Posterior cingulate gyrus (tissue), 11 donors: ENCODE data around the gene DAPK1.

Experiments
- DNase-seq, 10 donors: peaks; one replicate each; pipeline versions ENCODE4 v3.0.0 to v3.0.0-alpha.2; 2020 to 2021; ENCODE audit warnings: mixed read lengths in 3 of 10
- intact Hi-C: fragments of 100-400 bp; cut with DNase I; formaldehyde crosslinking; loops from one replicate; pipeline ENCODE4 v1.15.1; 2023

DAPK1 gene

DNA sequence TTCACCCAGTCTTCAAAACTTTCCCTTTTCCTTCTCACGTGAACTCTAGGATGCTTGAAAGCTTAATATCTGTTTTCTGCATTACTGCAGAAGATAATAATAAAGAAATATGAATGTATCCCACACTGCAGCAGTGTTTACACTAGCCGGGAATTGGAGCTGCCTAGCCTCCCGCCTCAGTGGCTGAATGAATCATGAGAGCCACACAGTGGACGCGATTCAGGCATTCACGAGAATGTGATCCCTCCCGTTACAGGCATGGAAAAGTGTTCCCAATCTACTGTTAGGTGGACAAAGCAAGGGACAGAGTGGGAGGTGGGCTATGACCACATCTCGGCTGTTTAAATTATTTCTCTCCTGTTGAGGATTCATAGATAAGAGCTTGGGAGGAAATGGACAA, 158.8 kb downstream of the DAPK1 start:
- intact Hi-C loops, result loop anchor here (10.0 kb wide), 1 partner anchor 152 kb away; no protein-coding TSS in a partner anchor
- peak in 3 of 10 donors; percentile 34 to 90 (median 36) for DNase-seq

DNA sequence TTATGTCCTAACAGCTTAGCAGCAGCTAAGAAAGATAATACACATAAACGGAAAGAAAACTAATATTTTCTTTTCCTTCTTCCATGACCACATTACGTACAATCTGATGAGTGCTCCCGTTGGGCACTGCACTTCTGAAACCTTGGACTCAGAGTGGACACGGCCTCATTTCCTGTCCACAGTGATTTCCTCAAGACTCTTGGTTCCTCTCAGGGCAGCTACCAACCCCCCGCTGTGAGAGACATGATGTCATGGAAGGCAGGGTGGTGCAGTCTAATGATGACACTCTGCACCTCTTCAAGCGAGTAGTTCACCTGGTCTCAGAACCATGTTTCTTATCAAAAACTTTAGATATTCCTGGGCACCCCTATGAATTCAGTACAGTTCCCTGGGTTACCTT, 159.5 kb downstream of the DAPK1 start:
- intact Hi-C loops, result loop anchor here (10.0 kb wide), 1 partner anchor 152 kb away; no protein-coding TSS in a partner anchor
- no peak for DNase-seq

DNA sequence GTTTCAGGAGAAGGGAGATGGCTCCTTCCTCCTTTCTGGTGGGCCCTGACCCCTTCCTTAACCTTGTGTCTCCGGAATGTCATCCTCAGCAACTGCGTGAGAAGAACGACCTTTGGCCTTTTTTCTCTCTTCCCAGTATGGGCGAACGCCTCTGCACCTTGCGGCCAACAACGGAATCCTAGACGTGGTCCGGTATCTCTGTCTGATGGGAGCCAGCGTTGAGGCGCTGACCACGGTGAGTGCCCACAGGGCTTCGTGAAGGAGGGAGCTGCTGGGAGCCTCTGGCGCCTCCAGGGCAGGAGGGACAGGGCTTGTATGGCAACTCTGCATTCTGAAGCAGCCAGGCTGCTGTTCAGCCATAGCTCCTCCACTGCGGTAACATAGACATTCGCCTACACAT, 160.2 kb downstream of the DAPK1 start:
- peak in 1 of 10 donors; percentile 60 for DNase-seq
- intact Hi-C loops, result loop anchor here (10.0 kb wide), 1 partner anchor 153 kb away; no protein-coding TSS in a partner anchor

DNA sequence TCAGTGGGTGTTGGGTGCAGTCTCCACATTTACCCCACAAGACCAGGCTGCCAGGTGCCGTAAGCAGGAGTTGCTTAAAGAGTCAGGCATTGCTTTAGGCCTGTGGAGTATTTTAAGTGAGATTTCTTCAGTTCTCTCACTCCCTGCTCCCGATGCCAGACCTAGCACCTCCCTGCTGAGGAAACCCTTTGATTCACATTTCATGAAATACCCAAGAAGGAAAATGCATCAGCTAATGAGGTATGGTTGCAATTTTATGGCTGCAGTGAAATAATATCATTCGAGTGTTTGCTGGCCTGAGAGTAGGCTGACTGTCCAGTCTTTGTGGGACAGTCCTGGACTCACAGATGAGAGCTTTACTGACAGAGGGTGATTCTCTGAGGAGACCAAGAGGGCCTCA, 160.8 kb downstream of the DAPK1 start:
- DNase-seq, result no peak
- intact Hi-C loops, result loop anchor here (10.0 kb wide), 1 partner anchor 154 kb away; no protein-coding TSS in a partner anchor

DNA sequence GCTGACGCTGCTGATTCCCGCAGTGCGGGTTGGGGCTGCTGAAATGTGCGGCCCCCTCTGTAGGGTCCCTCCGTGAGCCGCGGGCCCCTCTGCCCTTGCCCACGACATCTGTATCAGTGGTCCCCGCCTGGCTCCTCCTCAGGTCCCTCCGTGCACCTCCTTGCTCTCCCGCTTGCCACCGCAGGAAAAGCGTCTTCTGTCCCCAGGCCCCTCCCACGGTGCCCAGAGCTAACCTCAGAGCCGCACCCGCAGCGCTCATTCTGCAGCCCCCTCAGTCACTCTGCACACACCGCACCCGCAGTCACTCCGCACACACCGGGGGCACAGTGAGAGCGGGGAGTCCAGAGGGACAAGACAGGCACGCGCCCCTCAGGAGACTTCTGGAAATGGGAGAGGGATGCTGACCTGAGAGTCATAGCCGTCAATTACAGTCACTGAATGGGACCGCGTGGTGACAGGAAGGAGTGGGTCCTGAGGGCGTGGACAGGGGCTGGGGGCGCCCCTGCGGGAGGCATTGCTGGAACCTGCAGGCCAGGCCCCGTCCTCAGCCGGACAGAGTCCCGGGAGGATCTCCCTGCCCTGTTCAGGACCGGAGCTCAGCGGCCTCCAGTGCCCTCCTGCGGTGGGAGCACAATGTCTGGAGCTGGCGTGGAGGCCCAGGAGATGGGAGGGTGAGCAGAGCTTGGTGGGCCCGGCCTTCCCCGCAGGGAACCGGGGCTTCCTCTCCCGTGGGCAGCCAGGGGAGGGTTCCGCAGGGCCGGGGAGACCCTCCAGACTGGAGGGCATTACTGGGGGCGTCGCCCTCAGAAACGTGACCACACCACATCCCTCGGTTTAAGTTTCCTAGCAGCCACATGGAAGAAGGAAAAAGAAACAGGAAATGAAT, 162.1 kb downstream of the DAPK1 start:
- peak in 1 of 10 donors; percentile 56 for DNase-seq
- intact Hi-C loops, result loop anchor here (10.0 kb wide), 2 partner anchors 155 to 1225 kb away; no protein-coding TSS in a partner anchor

DNA sequence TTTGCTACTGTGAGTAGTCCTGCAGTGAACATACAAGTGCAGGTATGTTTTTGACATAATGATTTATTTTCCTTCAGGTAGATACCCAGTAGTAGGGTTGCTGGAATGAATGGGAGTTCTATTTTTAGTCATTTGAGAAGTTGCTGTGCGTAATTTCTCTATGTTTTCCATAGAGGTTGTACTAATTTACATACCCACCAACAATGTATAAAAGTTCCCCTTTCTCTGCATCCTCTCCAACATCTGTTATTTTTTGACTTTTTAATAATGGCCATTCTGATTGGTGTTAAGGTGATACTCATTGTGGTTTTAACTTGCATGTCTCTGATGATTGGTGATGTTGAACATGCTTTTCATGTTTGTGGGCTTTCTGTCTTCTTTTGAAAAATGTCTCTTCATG, 163.6 kb downstream of the DAPK1 start:
- no peak for DNase-seq
- intact Hi-C loops, result loop anchor here (10.0 kb wide), 1 partner anchor 1226 kb away; no protein-coding TSS in a partner anchor

DNA sequence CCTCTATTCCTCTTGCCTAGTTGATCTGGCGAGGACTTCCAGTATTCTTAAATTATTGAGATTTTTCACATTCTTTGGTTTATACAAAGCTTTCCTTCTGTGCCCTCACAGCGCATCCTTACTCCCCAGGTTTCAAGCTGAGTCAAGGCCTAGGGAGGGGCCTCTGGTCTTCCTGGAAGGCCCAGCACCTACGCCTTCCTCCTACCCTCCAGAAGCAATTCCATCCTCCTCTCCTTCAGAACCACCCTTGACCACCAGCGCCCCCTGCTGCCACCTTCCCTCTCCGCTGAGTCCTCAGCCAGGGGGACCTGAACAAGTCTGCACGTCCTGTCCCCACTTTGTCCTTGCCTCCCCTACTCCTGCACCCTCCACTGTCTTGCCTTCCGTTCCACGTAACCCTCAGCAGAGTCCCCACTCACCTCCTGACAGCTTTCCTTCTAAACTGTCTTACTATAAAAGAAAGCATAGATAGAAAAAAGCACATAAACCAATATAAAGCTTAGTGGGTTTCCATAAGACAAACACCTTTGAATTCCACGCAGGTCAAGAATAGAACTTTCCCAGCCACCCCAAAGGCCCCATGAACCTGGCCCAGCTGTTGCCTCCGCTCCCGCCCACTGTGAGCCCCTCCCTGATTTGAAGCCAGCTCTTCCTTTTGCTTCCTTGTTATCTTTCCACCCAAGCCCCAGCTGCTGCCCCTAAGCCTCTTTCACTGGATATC, 165.3 kb downstream of the DAPK1 start:
- DNase-seq, result peak; percentile 44 to 95 (median 77)
- intact Hi-C loops, result loop anchor here (1.0 to 10.0 kb wide), 2 partner anchors 326 to 1228 kb away; no protein-coding TSS in a partner anchor

DNA sequence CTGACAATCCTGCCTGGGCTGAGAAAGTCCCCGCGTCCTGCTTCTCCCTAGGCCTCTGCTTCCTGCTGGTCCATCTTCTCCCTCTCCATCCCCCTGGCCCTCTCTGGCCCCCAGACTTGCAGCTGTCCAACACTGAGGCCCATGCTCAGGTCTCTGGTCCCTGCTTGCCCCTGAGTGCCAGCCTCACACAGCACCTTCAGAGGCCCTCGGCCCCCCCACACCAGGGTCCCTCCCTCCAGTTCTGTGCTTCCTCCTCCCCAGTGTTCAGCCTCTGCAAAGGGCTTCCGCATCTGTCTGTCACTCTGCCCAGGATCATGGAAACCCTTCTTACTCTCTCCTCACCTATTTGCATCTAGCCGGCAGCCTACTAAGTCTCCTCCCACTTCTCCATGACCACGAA, 165.9 kb downstream of the DAPK1 start:
- intact Hi-C loops, result loop anchor here (1.0 to 10.0 kb wide), 2 partner anchors 326 to 1229 kb away; no protein-coding TSS in a partner anchor
- peak in 1 of 10 donors; percentile 68 for DNase-seq

DNA sequence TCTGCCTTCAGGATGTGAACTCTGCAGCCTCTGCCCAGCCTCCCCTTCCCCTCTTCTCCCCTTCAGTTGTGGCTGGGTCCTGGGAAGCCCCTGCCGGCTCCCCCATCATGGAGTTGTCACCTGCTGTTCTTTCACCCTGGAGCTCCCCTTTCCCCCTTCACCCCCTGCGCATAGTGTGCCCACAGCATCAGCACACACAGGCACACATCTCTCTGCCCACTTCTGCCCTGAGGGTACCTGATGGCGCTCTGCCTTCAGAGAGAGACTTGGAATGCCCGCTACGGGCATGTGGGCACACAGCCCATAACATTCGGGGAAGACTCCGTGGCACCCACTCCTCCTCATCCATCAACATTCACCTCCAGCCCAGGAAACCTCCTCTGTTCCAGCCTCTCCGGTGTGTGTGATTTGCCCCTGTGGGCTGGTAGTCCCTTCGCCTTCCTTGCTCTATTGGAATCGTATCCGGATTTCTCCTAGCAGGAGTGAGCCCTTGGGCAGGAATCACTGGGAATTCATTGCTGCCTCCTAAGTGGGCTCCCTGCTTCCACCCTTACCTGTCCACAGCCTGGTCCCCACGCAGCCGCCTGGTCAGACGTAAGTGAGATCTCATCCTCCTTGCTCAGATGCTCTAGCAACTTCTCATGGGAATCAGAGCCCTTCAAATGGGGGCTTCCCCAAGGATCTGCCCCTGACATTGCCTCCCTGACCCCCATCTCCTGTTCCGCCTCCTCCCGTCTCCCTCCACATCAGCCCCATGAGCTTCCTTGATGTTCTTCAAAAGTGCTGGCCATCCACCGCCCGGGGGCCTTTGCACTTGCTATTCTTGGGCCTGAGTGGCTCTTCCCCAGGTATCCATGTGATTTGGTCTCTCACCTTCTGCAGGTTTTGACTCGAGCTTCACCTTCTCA, 166.7 kb downstream of the DAPK1 start:
- DNase-seq, result no peak
- intact Hi-C loops, result loop anchor here (10.0 kb wide), 1 partner anchor 1230 kb away; no protein-coding TSS in a partner anchor

DNA sequence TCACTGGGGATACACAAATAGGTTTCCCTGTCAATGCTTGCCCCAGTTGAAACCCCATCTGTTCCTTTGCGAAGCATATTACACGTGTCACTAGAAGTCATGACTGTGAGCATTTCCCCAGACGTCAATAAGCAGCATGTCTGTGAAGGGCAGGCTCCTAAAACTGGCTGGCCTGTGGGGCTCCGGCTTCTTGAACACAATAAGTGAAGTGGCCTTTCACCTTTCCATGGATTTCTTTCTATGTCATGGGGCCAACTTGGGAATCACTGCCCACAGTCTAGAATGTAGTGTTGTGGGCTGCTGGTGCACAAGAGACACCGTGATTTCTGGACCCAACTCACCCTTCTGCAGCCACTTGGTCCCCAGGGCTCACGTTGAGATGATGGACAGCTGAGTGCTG, 167.8 kb downstream of the DAPK1 start:
- DNase-seq, result no peak
- intact Hi-C loops, result loop anchor here (10.0 kb wide), 1 partner anchor 1231 kb away; no protein-coding TSS in a partner anchor

DNA sequence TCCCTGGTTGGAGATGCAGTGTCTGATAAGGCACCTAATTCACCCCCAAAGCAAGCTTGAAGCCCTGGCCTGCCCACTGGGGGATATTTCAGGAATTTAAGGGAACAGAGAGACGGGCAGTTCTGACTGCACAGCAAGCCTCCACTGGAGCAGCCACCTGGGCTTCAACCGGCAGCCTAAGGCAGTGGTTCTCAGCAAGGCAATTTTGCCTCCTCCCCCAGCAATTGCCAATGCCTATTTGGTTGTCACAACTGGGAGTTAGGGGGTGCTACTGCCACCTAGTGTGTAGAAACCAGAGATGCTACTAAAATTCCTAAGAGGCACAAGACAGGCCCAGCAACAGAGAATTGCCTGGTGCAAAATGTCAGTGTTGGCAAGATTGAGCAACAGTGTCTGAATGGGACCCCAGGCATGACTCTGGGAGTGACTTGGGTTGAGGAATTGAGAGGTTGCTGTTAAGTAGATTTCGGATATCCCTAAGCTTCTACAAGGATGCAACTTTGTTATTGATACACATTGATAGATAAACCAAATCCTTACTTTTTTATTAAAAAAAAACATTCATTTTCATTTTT, 169.6 kb downstream of the DAPK1 start:
- DNase-seq, result peak in 1 of 10 donors; percentile 84
- intact Hi-C loops, result loop anchor here (10.0 kb wide), 1 partner anchor 1232 kb away; no protein-coding TSS in a partner anchor

DNA sequence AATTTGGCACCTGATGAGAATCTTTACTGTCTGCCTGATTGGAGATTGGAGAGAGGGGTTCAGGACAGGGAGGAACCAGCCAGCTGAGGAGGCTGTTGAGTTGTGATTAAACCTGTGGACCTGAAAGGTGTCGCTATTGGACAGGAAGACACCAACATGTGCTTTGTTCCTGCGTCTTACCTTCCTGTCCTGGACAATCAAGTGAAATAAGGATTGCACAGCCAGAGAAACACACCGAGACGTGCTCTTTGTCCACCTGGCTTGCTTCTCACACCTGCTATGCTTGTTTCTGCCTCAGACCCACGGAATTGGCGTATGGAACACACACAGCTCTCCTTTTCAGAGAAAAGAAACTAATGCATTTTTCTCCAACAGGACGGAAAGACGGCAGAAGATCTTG, 170.6 kb downstream of the DAPK1 start:
- DNase-seq, result no peak

DNA sequence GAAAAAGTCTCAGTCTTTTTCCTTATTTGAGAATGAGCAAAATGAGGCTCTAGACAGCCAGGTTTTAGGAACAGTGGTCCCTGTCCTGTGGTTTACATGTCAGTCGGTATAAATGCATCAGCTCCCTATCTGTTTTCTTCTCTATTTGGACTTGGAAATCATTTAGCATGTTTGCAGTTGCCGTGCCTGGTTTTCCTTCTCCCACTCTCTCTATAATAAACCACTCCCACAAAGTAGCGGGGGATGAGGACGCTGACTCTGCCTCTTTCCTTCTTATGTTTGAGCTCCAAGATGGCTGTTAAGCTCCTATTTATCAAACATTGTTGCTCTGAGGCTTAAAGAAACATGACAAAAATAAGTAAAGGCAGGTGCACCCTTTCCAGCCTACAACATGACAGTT, 171.1 kb downstream of the DAPK1 start:
- no peak for DNase-seq
- intact Hi-C loops, result loop anchor here (10.0 kb wide), 1 partner anchor 1234 kb away; no protein-coding TSS in a partner anchor

More for the DNA sequence above, 170.6 kb downstream of the DAPK1 start:
- intact Hi-C loops, result loop anchor here (10.0 kb wide), 1 partner anchor 1233 kb away; no protein-coding TSS in a partner anchor

DNA sequence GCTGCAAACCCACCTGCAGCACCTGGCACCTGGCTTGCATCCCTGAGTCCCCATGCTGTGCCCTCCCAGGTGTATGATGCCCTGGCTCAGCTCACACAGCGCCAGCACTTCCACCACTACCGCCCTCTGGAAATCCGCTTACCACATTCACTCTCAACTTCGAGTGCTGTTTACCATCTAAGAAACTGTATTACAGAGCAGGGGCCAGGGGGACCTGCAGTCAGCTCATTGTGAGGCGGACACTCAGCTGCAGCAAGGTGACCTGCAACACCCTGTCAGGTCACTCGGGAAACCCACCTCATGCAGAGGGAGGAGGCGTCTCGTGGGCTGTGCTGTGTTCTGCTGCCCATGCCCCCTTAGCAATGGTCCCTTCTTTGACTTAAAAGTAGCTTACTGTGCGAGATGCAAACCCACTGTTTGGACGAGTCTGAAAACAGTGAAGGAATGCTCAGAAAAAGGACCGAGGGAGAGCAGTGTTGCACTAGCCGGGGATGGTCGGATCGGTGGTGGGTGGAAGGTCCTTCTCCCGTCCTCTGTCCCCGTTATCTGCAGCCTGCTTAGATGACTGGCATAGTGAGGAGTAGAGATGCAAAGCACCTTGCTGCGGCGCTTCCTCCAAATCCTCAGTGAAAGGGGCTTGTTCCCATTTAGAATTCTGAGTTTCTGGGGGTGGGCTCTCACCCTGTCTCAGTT, 173.1 kb downstream of the DAPK1 start:
- DNase-seq, result no peak
- intact Hi-C loops, result no loop called here

DNA sequence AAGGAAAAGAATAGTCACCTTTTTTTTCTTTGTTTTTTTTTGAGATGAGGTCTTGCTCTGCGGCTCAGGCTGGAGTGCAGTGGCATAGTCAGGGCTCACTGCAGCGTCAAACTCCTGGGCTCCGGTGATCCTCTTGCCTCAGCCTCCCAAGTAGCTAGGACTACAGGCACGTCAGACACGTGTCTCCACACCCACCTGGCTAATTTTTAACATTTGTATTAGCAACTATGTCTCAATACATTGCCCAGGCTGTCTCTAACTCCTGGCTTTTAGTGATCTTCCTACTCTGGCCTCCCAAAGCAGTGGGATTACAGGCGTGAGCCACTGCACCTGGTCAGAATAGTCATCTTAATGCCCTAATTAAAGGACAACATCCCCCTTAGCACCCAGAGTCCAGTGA, 173.8 kb downstream of the DAPK1 start:
- intact Hi-C loops, result no loop called here
- DNase-seq, result no peak

DNA sequence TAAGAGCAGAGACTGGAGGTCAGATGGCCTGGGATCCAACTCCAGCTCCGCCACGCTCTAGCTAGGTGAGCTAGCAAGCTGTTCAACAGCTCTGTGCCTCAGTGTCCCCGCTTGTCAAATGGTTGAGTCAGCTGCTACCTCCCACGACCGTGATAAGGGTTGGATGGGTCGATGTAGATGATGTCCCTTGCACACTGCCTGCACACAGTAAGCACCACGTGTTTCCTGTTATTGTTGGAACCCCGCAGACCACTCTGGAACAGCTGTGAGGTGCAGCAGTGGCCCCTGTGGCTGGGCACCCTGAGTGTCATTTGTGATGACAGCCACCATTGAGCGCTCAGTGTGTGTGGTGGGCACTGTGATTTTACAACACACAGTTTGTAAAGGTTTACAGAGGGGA, 174.3 kb downstream of the DAPK1 start:
- intact Hi-C loops, result no loop called here
- no peak for DNase-seq

DNA sequence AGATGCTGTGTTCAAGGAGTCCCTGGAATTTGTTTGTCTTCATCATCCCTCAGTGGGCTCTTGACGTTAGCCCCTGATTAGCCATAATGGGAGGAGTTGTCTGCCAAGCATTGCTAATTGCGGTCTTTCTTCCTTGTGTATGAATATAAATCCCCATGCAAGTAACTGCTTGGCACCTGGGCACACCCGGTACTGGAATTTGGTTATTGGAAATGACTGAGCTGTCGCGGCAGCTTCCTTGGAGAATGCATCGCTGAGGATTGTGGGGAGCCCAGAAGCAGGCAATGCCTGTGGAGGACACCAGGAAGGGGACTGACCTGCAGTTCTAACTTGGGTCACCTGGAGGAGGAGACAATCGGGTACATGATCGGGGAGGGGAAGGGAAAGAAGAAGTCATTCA, 174.9 kb downstream of the DAPK1 start:
- intact Hi-C loops, result no loop called here
- no peak for DNase-seq

DNA sequence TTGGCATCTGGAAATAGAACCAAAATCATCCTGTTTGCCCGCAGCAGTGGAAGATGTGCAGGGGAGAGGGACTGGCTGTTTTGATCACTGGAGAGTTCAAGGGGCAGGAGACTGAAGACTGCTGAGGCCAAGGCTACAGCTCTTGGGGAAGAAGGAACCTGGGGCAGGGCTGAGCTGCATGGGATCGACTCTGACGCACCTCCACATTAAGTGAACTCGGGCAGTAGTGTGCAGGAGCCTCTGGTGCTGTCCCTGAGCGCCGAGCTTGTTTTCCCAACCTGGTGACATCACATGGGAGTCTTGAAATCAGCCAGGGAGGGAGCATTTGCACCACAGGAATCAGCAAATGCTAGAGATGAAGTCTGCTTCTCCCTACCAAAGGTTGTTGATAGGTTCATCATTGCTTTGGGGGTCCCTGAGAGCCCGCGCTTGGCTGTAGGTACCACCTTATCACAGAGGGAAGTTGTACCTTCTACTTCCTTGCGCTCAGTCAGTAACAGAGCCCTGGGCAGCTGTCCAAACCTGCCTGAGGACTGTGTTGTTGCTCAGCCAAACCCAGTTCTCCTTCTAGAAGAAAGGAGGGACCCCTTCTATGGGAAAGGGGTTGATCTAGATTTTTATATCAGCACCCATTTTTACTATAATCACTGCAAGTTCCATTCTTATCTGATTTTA, 175.9 kb downstream of the DAPK1 start:
- intact Hi-C loops, result no loop called here
- DNase-seq, result peak in 1 of 10 donors; percentile 45
